H9 (cell line): ENCODE measurements around the gene ADAT2. TPM values are rescaled to one million over a fixed set of nuclear protein-coding genes. Genes with fewer than 3 reads are reported as not detected.

Experiments
- DNase-seq: peaks from one replicate; pipeline ENCODE4 v3.0.0-alpha.2; 2017
- H2AFZ ChIP-seq: one replicate; pipeline ENCODE4 v1.6.1; 2013; ENCODE audit warnings: mild to moderate bottlenecking, low read length, control low read depth, moderate library complexity
- H2AK5ac ChIP-seq: 2 replicates; pipeline ENCODE4 v1.6.1; 2013; ENCODE audit warnings: low read length, control low read depth, mixed read lengths; ENCODE audit not compliant: insufficient read length
- H2BK120ac ChIP-seq: one replicate; pipeline ENCODE4 v1.6.1; 2013; ENCODE audit warnings: low read depth, mild to moderate bottlenecking, low read length, control low read depth, inconsistent platforms; ENCODE audit not compliant: poor library complexity, severe bottlenecking
- H2BK12ac ChIP-seq: 2 replicates; pipeline ENCODE4 v1.6.1; 2013; ENCODE audit warnings: low read length, control low read depth, mixed read lengths, low read depth; ENCODE audit not compliant: insufficient read length
- H2BK15ac ChIP-seq: 2 replicates; pipeline ENCODE4 v1.6.1; 2013; ENCODE audit warnings: low read depth, low read length, control low read depth
- H2BK20ac ChIP-seq: one replicate; pipeline ENCODE4 v1.6.1; 2013; ENCODE audit warnings: low read depth, mild to moderate bottlenecking, low read length, control low read depth, inconsistent platforms; ENCODE audit not compliant: poor library complexity, severe bottlenecking
- H2BK5ac ChIP-seq: 2 replicates; pipeline ENCODE4 v1.6.1; 2013; ENCODE audit warnings: low read length, control low read depth, mixed read lengths; ENCODE audit not compliant: insufficient read length
- H3K14ac ChIP-seq: 2 replicates; pipeline ENCODE4 v1.6.1; 2013; ENCODE audit warnings: low read length, control low read depth; ENCODE audit not compliant: insufficient read depth
- H3K18ac ChIP-seq: 2 replicates; pipeline ENCODE4 v1.6.1; 2013; ENCODE audit warnings: low read depth, mild to moderate bottlenecking, mixed read lengths, low read length, control low read depth; ENCODE audit not compliant: insufficient read length
- H3K23ac ChIP-seq: 2 replicates; pipeline ENCODE4 v1.6.1; 2013; ENCODE audit warnings: low read length, control low read depth, mixed read lengths, low read depth; ENCODE audit not compliant: insufficient read length
- H3K23me2 ChIP-seq: 2 replicates; pipeline ENCODE4 v1.6.1; 2013; ENCODE audit warnings: low read depth, mild to moderate bottlenecking, mixed read lengths, low read length, control low read depth; ENCODE audit not compliant: insufficient read length, poor library complexity, severe bottlenecking
- H3K27ac ChIP-seq: 2 replicates; pipeline ENCODE4 v1.5.1; 2013; ENCODE audit warnings: low read length, control low read depth, mixed read lengths, low read depth; ENCODE audit not compliant: insufficient read length
- H3K27me3 ChIP-seq: 2 replicates; pipeline ENCODE4 v1.6.1; 2013; ENCODE audit warnings: low read length, control low read depth, inconsistent platforms; ENCODE audit not compliant: insufficient read depth
- H3K4ac ChIP-seq: 2 replicates; pipeline ENCODE4 v1.6.1; 2013; ENCODE audit warnings: low read depth, mild to moderate bottlenecking, control low read depth, inconsistent platforms, low read length, moderate library complexity
- H3K4me1 ChIP-seq: 2 replicates; pipeline ENCODE4 v1.6.1; 2013; ENCODE audit warnings: low read length, control low read depth, inconsistent platforms; ENCODE audit not compliant: insufficient read depth
- H3K4me2 ChIP-seq: 2 replicates; pipeline ENCODE4 v1.6.1; 2013; ENCODE audit warnings: low read length, control low read depth, mixed read lengths; ENCODE audit not compliant: insufficient read length, insufficient read depth
- H3K56ac ChIP-seq: 2 replicates; pipeline ENCODE4 v1.6.1; 2013; ENCODE audit warnings: low read depth, mild to moderate bottlenecking, mixed read lengths, low read length, control low read depth; ENCODE audit not compliant: insufficient read length
- H3K79me1 ChIP-seq: 2 replicates; pipeline ENCODE4 v1.6.1; 2013; ENCODE audit warnings: low read depth, mild to moderate bottlenecking, moderate library complexity, low read length, control low read depth, inconsistent platforms; ENCODE audit not compliant: insufficient read depth, poor library complexity, severe bottlenecking
- H3K79me2 ChIP-seq: 2 replicates; pipeline ENCODE4 v1.6.1; 2013; ENCODE audit warnings: low read length, control low read depth, inconsistent platforms; ENCODE audit not compliant: insufficient read depth
- H3K9ac ChIP-seq: 2 replicates; pipeline ENCODE4 v1.6.1; 2013; ENCODE audit warnings: low read length, control low read depth, mixed read lengths; ENCODE audit not compliant: insufficient read length; ENCODE audit errors: extremely low read depth
- H3K9me3 ChIP-seq: one replicate; pipeline ENCODE4 v1.6.1; 2013; ENCODE audit warnings: low read depth, low read length, inconsistent platforms; ENCODE audit not compliant: control insufficient read depth
- H3T11ph ChIP-seq: one replicate; pipeline ENCODE4 v1.6.1; 2013; ENCODE audit warnings: mild to moderate bottlenecking, low read length, control low read depth, inconsistent platforms
- H4K20me1 ChIP-seq: one replicate; pipeline ENCODE4 v1.6.1; 2013; ENCODE audit not compliant: control insufficient read depth, insufficient read length, insufficient read depth
- H4K5ac ChIP-seq: 2 replicates; pipeline ENCODE4 v1.6.1; 2013; ENCODE audit warnings: low read depth, mild to moderate bottlenecking, mixed read lengths, low read length, control low read depth; ENCODE audit not compliant: insufficient read length
- H4K8ac ChIP-seq: replicated peaks from 2 replicates; pipeline ENCODE4 v1.6.1; 2013; ENCODE audit warnings: low read length, control low read depth, mixed read lengths, low read depth; ENCODE audit not compliant: insufficient read length
- H4K91ac ChIP-seq: 2 replicates; pipeline ENCODE4 v1.6.1; 2013; ENCODE audit warnings: low read depth, mild to moderate bottlenecking, moderate library complexity, mixed read lengths, low read length, control low read depth; ENCODE audit not compliant: insufficient read length
- H3K27ac Mint-ChIP-seq, 3 experiments: 2 replicates in 2 of 3; 3 replicates in 1 of 3; pipeline ENCODE4 v1.8.0; 2020 to 2021; ENCODE audit warnings: mixed read lengths in 3 of 3, mild to moderate bottlenecking in 1 of 3, moderate library complexity in 1 of 3
- H3K27me3 Mint-ChIP-seq: 2 replicates; pipeline ENCODE4 v1.8.0; 2021; ENCODE audit warnings: low read depth, mild to moderate bottlenecking, moderate library complexity, mixed read lengths
- H3K36me3 Mint-ChIP-seq, 3 experiments: 2 replicates in 2 of 3; 3 replicates in 1 of 3; pipeline ENCODE4 v1.8.0; 2020 to 2021; ENCODE audit warnings: low read depth in 3 of 3, mixed read lengths in 3 of 3; ENCODE audit not compliant: insufficient read depth in 1 of 3
- H3K4me1 Mint-ChIP-seq, 2 experiments: 2 replicates each; pipeline ENCODE4 v1.8.0; 2020; ENCODE audit warnings: mixed read lengths in 2 of 2
- H3K4me3 Mint-ChIP-seq, 2 experiments: 2 replicates in 1 of 2; 3 replicates in 1 of 2; pipeline ENCODE4 v1.8.0; 2020 to 2021; ENCODE audit warnings: mild to moderate bottlenecking in 2 of 2, mixed read lengths in 2 of 2, moderate library complexity in 1 of 2
- H3K9me3 Mint-ChIP-seq, 2 experiments: 2 replicates in 1 of 2; 3 replicates in 1 of 2; pipeline ENCODE4 v1.8.0; 2020; ENCODE audit warnings: mild to moderate bottlenecking in 2 of 2, mixed read lengths in 2 of 2, moderate library complexity in 1 of 2
- WGBS: extraction: QIAGEN DNeasy Blood & Tissue Kit; methylation state at CpG from one replicate; pipeline ENCODE4 v1.1.7; 2013; ENCODE audit warnings: missing lambda C conversion rate, low lambda C conversion rate, mixed read lengths; ENCODE audit not compliant: insufficient read length; ENCODE audit errors: extremely low coverage; 5-methylcytosine and 5-hydroxymethylcytosine counted together
- total RNA-seq: library from RNA; stranded (reverse); gene quantifications from 2 replicates; pipeline ENCODE4 v1.2.1, GENCODE V29; 2021
- TF ChIP-seq, protein P1 (sequence below): fragments of 200-600 bp; sonication (generic); conservative IDR thresholded peaks from 3 replicates; pipeline ENCODE4 v1.8.0; 2021; ENCODE audit warnings: antibody characterized with exemption, mild to moderate bottlenecking

ADAT2 gene
- total RNA-seq, 1 experiment from 2014 or later = 11.3 TPM

DNA sequence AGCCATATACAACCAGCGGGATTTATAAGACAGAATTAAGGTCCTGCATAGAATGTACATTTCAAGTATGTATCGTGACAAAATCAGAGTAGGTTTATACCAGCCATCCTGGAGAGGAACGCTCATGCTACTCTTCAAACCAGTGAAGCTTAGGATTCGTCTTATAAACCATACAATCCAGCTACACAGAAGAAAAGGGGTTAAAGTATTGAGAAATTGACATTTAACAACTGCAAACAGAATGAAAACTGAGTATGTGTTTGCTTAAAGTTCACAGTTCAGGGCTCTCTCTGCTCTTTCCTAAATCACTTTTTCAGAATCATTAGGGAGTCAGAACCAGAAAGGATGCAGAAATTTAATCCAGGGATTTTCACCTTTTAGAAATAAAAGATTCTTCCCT, 17.9 kb downstream of the ADAT2 start:
- H3K14ac ChIP-seq = no peak overlapping the region
- H4K5ac ChIP-seq = no peak overlapping the region
- no peak overlapping the region for H2BK15ac ChIP-seq
- no peaks in the 10 kb centered on the region for H3K23me2 ChIP-seq
- no peak overlapping the region for H2AFZ ChIP-seq
- H3K4me3 Mint-ChIP-seq = no peak overlapping the region
- H3K27ac Mint-ChIP-seq = no peak overlapping the region
- no peaks in the 10 kb centered on the region for H3K4me1 ChIP-seq
- H3K27ac ChIP-seq = no peak overlapping the region
- no peak overlapping the region for H3K4me2 ChIP-seq
- H3K27me3 ChIP-seq = no peaks in the 10 kb centered on the region
- no peak overlapping the region for H4K8ac ChIP-seq
- no peaks in the 10 kb centered on the region for H3K79me2 ChIP-seq
- H2BK5ac ChIP-seq = no peak overlapping the region
- H2BK12ac ChIP-seq = no peak overlapping the region
- no peak overlapping the region for H2BK120ac ChIP-seq
- DNase-seq = no peak
- no peaks in the 10 kb centered on the region for H3K27me3 Mint-ChIP-seq
- no peak overlapping the region for H2BK20ac ChIP-seq
- no peaks in the 10 kb centered on the region for H4K20me1 ChIP-seq
- no peak overlapping the region for H2AK5ac ChIP-seq
- H3T11ph ChIP-seq = no peak overlapping the region
- H3K9ac ChIP-seq = no peak overlapping the region
- WGBS = no CpG with 5 or more reads among the region's 4 CpGs
- no peaks in the 10 kb centered on the region for H3K79me1 ChIP-seq
- no peaks in the 10 kb centered on the region for H3K9me3 ChIP-seq
- no peak overlapping the region for H3K56ac ChIP-seq
- H3K4ac ChIP-seq = no peak overlapping the region
- H3K18ac ChIP-seq = no peak overlapping the region
- TF ChIP-seq, protein P1, sequence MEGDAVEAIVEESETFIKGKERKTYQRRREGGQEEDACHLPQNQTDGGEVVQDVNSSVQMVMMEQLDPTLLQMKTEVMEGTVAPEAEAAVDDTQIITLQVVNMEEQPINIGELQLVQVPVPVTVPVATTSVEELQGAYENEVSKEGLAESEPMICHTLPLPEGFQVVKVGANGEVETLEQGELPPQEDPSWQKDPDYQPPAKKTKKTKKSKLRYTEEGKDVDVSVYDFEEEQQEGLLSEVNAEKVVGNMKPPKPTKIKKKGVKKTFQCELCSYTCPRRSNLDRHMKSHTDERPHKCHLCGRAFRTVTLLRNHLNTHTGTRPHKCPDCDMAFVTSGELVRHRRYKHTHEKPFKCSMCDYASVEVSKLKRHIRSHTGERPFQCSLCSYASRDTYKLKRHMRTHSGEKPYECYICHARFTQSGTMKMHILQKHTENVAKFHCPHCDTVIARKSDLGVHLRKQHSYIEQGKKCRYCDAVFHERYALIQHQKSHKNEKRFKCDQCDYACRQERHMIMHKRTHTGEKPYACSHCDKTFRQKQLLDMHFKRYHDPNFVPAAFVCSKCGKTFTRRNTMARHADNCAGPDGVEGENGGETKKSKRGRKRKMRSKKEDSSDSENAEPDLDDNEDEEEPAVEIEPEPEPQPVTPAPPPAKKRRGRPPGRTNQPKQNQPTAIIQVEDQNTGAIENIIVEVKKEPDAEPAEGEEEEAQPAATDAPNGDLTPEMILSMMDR = no peak
- H4K91ac ChIP-seq = no peak overlapping the region
- H3K4me1 Mint-ChIP-seq = no peaks in the 10 kb centered on the region
- no peaks in the 10 kb centered on the region for H3K9me3 Mint-ChIP-seq
- H3K36me3 Mint-ChIP-seq = peaks cover 8 to 29% (median 18%) of the 10 kb centered on the region in 3 experiments; a peak in 6 of 7 replicates
- H3K23ac ChIP-seq = no peak overlapping the region
